Gastrocnemius medialis (tissue), 4 donors: Measurements from ENCODE around the gene IPO5.

Source experiments
- POLR2A ChIP-seq, 2 donors: fragments of 450-650 bp; IDR thresholded peaks; one replicate each; pipeline ENCODE4 v1.6.1; 2017; ENCODE audit warnings: antibody characterized with exemption in 2 of 2, mild to moderate bottlenecking in 2 of 2, moderate library complexity in 2 of 2
- TF ChIP-seq, protein P1 (sequence below), 5 experiments: fragments of 450-650 bp in 3 of 5; fragments of 200-600 bp in 2 of 5; sonication (generic) in 2 of 5; IDR thresholded peaks in 4 of 5; conservative IDR thresholded peaks in 1 of 5; 1 replicate in 4 of 5; 2 replicates in 1 of 5; pipeline ENCODE4 v1.5.1; 2016 to 2019; ENCODE audit warnings: antibody characterized with exemption in 5 of 5, mild to moderate bottlenecking in 3 of 5, moderate library complexity in 3 of 5

- TF ChIP-seq, protein P1, sequence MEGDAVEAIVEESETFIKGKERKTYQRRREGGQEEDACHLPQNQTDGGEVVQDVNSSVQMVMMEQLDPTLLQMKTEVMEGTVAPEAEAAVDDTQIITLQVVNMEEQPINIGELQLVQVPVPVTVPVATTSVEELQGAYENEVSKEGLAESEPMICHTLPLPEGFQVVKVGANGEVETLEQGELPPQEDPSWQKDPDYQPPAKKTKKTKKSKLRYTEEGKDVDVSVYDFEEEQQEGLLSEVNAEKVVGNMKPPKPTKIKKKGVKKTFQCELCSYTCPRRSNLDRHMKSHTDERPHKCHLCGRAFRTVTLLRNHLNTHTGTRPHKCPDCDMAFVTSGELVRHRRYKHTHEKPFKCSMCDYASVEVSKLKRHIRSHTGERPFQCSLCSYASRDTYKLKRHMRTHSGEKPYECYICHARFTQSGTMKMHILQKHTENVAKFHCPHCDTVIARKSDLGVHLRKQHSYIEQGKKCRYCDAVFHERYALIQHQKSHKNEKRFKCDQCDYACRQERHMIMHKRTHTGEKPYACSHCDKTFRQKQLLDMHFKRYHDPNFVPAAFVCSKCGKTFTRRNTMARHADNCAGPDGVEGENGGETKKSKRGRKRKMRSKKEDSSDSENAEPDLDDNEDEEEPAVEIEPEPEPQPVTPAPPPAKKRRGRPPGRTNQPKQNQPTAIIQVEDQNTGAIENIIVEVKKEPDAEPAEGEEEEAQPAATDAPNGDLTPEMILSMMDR (IDR thresholded peaks at IDR 0.05 in 4 of 5, conservative IDR thresholded peaks at IDR 0.05 in 1 of 5), result no peak
- no peak for TF ChIP-seq POLR2A (IDR thresholded peaks at IDR 0.05)
These were observed 59.8 kb downstream of the IPO5 start for GRCh38 chr13:98013241-98013640.
